ENCODE data around the gene THPO.

THPO gene

DNA sequence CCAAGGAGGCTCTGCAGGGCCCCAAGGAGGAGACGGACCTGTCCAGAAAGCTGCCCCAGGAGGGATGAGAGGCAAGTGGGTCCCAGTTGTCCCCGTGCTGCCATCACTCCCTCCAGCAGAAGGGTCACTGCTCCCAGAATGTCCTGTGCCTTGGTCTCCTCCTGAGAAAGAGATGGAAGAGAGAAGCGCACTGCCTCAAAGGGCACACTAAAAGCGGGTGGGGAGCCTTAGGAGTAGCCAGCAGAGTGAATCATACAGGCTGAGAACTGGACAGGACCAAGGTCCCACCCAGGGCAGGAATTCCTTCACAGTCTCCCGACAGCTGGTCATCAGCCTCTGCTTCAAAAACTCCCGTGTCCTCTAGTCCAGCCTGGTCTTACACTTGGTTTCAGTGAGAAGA is 4.6 kb downstream of the THPO start:
- TF ChIP-seq, protein P1, sequence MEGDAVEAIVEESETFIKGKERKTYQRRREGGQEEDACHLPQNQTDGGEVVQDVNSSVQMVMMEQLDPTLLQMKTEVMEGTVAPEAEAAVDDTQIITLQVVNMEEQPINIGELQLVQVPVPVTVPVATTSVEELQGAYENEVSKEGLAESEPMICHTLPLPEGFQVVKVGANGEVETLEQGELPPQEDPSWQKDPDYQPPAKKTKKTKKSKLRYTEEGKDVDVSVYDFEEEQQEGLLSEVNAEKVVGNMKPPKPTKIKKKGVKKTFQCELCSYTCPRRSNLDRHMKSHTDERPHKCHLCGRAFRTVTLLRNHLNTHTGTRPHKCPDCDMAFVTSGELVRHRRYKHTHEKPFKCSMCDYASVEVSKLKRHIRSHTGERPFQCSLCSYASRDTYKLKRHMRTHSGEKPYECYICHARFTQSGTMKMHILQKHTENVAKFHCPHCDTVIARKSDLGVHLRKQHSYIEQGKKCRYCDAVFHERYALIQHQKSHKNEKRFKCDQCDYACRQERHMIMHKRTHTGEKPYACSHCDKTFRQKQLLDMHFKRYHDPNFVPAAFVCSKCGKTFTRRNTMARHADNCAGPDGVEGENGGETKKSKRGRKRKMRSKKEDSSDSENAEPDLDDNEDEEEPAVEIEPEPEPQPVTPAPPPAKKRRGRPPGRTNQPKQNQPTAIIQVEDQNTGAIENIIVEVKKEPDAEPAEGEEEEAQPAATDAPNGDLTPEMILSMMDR (conservative IDR thresholded peaks at IDR 0.05; ENCODE audit: low read depth, low read length) = no peak
- DNase-seq (ENCODE audit: low read depth) = no peak

DNA sequence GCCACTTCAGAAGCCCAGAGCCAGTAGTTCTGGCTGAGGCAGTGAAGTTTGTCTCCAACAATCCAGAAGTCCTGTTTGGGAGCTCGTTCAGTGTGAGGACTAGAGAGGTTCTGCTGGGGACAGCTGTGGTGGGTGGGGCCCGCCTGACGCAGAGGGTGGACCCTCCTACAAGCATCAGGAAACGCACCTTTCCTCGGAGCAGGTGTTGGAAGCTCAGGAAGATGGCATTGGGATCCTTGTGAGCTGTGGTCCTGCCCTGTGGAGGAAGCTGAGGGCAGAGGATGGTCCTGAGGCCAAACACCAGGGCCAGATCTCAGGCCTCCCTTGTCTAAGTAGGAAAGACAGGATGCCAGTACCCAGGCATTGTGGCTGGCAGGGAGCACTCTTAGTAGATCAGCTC is 5.1 kb downstream of the THPO start:
- TF ChIP-seq, protein P1 (conservative IDR thresholded peaks at IDR 0.05; ENCODE audit: low read depth, low read length) = no peak
- no peak overlapping the region for H3K4me3 ChIP-seq (ENCODE audit: low read length)

More for the DNA sequence above, 4.6 kb downstream of the THPO start:
- no peak overlapping the region for H3K4me3 ChIP-seq (ENCODE audit: low read length)

DNA sequence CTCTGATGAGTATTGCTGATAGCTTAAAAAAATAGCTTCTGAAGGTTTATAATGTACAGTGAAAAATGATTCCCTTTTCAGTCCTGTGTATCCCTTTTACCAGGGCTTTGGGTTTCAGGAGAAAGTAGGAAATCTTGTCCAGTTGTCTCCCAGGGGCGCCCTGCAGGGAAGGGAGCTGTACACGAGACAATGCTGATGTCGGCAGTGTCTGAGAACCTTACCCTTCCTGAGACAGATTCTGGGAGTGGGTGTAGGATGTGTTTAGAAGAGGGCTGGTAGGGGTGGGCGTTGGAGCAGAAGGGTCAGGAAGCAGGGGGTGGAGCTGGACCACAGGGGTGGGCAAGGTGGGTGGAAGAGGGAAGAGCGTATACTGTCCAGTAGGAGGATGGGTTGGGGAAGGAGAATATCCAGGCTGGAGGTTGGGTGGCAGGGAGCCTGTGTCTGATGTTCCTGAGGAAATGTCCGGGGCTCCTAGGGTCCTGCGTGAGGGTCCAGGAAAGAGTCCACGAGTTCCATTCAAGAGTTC is 5.6 kb downstream of the THPO start:
- no peak for DNase-seq (ENCODE audit: low read depth)
- H3K4me3 ChIP-seq (ENCODE audit: low read length) = no peak overlapping the region
- TF ChIP-seq, protein P1 (conservative IDR thresholded peaks at IDR 0.05; ENCODE audit: low read depth, low read length) = no peak

More for the DNA sequence above, 5.1 kb downstream of the THPO start:
- DNase-seq (ENCODE audit: low read depth) = no peak

DNA sequence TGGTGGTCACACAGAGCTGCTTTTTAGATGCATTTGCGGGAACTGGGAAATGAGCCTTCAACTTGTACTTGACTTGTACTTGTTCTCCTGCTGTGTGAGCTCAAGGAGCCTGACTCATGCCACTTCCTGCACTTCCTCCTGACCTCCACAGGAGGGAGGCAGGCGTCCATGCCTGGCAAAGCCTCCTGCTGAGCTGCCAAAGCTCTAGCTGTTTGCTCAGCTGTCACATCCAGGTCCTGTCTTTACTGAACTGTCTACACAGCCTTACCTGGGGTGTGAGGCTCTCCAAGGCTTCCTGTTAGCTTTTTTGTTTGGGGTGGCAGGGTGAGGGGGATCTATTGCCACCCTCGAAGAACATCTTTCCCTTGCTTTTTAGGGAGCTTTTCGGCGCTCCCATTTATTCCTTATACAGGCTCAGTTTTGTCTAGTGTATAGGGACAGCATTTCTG is 6.4 kb downstream of the THPO start:
- H3K4me3 ChIP-seq (ENCODE audit: low read length) = no peak overlapping the region
- TF ChIP-seq, protein P1 (conservative IDR thresholded peaks at IDR 0.05; ENCODE audit: low read depth, low read length) = peak; percentile 99
- DNase-seq (ENCODE audit: low read depth) = peak; percentile 50

DNA sequence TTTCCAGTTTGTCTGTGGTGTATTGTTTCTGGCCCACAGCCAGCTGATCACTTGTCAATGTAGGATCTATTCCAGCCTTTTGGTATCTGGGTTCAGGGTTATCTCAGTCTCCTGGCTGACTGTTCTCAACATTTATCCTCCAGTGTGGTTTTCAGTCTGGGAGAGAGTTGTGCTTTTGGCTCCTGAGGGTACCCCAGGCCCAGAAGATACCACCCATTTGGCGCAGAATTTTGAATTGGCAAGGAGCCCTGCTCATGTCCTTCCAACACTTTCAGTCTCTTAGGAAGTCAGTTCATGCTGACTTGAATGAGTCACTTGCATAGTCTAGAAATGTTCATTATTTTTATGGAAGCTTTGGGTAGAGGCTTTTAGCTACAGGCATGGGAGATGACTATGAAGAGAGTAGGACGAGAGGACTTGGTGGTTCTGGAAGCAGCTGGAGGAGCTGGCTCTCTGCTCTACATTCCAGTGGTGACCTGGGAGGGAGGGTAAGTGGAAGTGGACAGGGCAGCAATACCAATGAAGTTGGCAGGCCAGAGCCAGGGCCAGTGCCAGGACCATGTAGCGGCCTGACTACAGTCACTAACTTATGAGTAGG is 9.3 kb downstream of the THPO start:
- no peak overlapping the region for H3K4me3 ChIP-seq (ENCODE audit: low read length)
- TF ChIP-seq, protein P1 (conservative IDR thresholded peaks at IDR 0.05; ENCODE audit: low read depth, low read length) = no peak
- DNase-seq (ENCODE audit: low read depth) = no peak

DNA sequence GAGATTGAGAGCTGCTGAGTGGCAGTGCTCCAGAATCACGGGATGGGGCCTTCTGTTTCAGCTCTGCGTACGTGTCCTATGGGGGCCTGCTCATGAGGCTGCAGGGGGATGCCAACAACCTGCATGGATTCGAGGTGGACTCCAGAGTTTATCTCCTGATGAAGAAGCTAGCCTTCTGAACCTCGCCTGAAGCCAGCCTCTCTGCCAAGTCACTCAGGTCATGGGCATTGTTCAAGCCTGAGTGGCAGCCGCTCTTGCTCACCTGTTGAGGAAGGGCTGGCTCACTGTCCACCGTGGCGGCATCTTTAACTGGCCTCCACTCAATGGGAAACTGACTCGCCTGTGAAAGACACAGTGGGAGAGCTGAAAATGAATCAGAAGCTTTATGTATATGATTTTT is 9.9 kb downstream of the THPO start:
- H3K4me3 ChIP-seq (ENCODE audit: low read length) = no peak overlapping the region
- TF ChIP-seq, protein P1 (conservative IDR thresholded peaks at IDR 0.05; ENCODE audit: low read depth, low read length) = no peak
- no peak for DNase-seq (ENCODE audit: low read depth)

DNA sequence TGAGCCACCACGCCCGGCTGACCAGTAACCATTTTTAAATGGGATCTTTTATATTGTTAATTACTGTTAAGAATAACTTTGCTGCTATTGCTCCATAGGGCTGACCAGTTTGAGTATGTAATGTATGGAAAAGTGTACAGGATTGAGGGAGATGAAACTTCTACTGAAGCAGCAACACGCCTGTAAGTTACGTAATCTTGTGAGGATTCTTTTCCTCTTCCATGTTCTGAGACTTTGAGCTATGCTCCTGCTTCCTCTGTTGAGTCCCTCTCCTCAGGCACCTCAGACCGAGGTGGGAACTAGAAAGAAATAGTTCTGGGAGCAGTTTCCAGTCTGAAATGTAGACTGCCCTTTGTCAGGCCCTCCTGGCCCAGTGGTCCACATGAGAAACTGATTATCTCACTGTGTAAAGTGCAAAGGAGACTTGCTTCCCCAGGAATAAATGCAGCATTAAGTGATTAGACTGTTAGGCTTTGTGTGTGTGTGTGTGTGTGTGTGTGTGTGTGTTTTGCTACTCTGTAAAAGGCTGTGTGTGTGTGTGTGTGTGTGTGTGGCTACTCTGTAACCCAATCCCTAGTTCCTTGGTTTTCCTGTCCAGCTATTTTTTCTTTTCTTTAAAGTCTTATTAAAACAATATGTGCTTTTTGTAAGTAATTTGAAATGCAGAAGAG is 11.3 kb downstream of the THPO start:
- TF ChIP-seq, protein P1 (conservative IDR thresholded peaks at IDR 0.05; ENCODE audit: low read depth, low read length) = no peak
- H3K4me3 ChIP-seq (ENCODE audit: low read length) = no peak overlapping the region
- no peak for DNase-seq (ENCODE audit: low read depth)
